ENCODE results near the gene TMPRSS9. TPM values are rescaled to one million over a fixed set of nuclear protein-coding genes. Genes with fewer than 3 reads are reported as not detected.
A peak's percentile ranks its signal among the peaks of the same experiment; 100 is the strongest.

The TMPRSS9 gene
- total and polyA plus RNA-seq, 2 of the 13 experiments (the other 11 are each of a cell fraction or from before 2014, with no cell fraction given), result 2.5 to 5.2 TPM

- in situ Hi-C loops (cut with HindIII; ENCODE audit: extremely low pct_ligation_motif_present, low pct_unique_long_range_greater_than_20kb) (no loop called here), intact Hi-C loops (cut with micrococcal nuclease; ENCODE audit: unreplicated experiment) (no loop called here)
- no peak overlapping the region for H3K27ac ChIP-seq (ENCODE audit: extremely low read length, insufficient read depth, low read length)
- no peak overlapping the region for H3K9ac ChIP-seq (ENCODE audit: insufficient read depth, low read depth, low read length)
- H3K4me1 ChIP-seq (ENCODE audit: insufficient read depth, low read length), result no peaks in the 10 kb centered on the region
- no peak for ATAC-seq
- no peak overlapping the region for H3K4me2 ChIP-seq (ENCODE audit: low read depth, low read length)
- CTCF ChIA-PET (ENCODE audit: low intra/inter-chr PET ratio, low total read pairs), result no interaction called here
- BruUV-seq (replicated peaks), result no TSS peak
- H3K4me3 ChIP-seq (replicated peaks in 1 of 3; ENCODE audit: insufficient read depth in 1 of 3, low read depth in 2 of 3, low read length in 3 of 3), result no peak overlapping the region
- POLR2A ChIA-PET, result no interaction called here
- 0 out of 2 replicates have a peak, but pooled peaks cover 3% of the 10 kb centered on the region for H4K20me1 ChIP-seq (ENCODE audit: insufficient read depth, low read length)
- H2AFZ ChIP-seq (ENCODE audit: low read length), result no peak overlapping the region
- peaks cover 20 to 48% of the 10 kb centered on the region in 2 experiments; a peak in 4 of 5 replicates for H3K36me3 ChIP-seq (replicated peaks in 1 of 2; ENCODE audit: control insufficient read depth in 1 of 2, insufficient read depth in 2 of 2, low read length in 2 of 2)
- no peaks in the 10 kb centered on the region for H3K9me3 ChIP-seq (ENCODE audit: low read length)
- 100% methylated on average over 21 of the region's 34 CpGs for WGBS (ENCODE audit: low lambda C conversion rate)
- no peak for DNase-seq (ENCODE audit: low spot score)
- TF ChIP-seq ZC3H13 (CRISPR knock-in tag; IDR thresholded peaks at IDR 0.05) (no peak), AGO2 (optimal IDR thresholded peaks at IDR 0.05; ENCODE audit: low read depth, low read length) (peak; percentile 37), PCBP1 (IDR thresholded peaks at IDR 0.05; ENCODE audit: borderline replicate concordance, low read depth, low read length) (no peak), CERS6 (CRISPR knock-in tag; IDR thresholded peaks at IDR 0.05) (no peak), LRRFIP1 (CRISPR knock-in tag; conservative IDR thresholded peaks at IDR 0.05) (no peak), AKAP8 (CRISPR knock-in tag; IDR thresholded peaks at IDR 0.05) (no peak)
- H3K79me2 ChIP-seq (ENCODE audit: insufficient read depth, low read length), result peaks cover 33% of the 10 kb centered on the region
- H3K27me3 ChIP-seq (ENCODE audit: control insufficient read depth in 1 of 2, insufficient read depth in 2 of 2, low read length in 2 of 2), result no peaks in the 10 kb centered on the region
- FAIRE-seq, result no peak
Observed at GRCh38 chr19:2444251-2445002, 84.4 kb downstream of the TMPRSS9 start.
